Measurements from ENCODE around the gene SPATA18. TPM values are rescaled to one million over a fixed set of nuclear protein-coding genes. Genes with fewer than 3 reads are reported as not detected.

SPATA18 gene
- total and polyA plus RNA-seq, 2 of the 13 experiments (the other 11 are each of a cell fraction or from before 2014, with no cell fraction given), result 5.7 to 13.2 TPM

- TF ChIP-seq, protein P1, sequence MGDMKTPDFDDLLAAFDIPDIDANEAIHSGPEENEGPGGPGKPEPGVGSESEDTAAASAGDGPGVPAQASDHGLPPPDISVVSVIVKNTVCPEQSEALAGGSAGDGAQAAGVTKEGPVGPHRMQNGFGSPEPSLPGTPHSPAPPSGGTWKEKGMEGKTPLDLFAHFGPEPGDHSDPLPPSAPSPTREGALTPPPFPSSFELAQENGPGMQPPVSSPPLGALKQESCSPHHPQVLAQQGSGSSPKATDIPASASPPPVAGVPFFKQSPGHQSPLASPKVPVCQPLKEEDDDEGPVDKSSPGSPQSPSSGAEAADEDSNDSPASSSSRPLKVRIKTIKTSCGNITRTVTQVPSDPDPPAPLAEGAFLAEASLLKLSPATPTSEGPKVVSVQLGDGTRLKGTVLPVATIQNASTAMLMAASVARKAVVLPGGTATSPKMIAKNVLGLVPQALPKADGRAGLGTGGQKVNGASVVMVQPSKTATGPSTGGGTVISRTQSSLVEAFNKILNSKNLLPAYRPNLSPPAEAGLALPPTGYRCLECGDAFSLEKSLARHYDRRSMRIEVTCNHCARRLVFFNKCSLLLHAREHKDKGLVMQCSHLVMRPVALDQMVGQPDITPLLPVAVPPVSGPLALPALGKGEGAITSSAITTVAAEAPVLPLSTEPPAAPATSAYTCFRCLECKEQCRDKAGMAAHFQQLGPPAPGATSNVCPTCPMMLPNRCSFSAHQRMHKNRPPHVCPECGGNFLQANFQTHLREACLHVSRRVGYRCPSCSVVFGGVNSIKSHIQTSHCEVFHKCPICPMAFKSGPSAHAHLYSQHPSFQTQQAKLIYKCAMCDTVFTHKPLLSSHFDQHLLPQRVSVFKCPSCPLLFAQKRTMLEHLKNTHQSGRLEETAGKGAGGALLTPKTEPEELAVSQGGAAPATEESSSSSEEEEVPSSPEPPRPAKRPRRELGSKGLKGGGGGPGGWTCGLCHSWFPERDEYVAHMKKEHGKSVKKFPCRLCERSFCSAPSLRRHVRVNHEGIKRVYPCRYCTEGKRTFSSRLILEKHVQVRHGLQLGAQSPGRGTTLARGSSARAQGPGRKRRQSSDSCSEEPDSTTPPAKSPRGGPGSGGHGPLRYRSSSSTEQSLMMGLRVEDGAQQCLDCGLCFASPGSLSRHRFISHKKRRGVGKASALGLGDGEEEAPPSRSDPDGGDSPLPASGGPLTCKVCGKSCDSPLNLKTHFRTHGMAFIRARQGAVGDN (CRISPR knock-in tag; IDR thresholded peaks at IDR 0.05), result no peak
- TF ChIP-seq, protein P2, sequence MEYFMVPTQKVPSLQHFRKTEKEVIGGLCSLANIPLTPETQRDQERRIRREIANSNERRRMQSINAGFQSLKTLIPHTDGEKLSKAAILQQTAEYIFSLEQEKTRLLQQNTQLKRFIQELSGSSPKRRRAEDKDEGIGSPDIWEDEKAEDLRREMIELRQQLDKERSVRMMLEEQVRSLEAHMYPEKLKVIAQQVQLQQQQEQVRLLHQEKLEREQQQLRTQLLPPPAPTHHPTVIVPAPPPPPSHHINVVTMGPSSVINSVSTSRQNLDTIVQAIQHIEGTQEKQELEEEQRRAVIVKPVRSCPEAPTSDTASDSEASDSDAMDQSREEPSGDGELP (IDR thresholded peaks at IDR 0.05; ENCODE audit: borderline replicate concordance, low read depth), result no peak
- TF ChIP-seq ZNF556 (CRISPR knock-in tag; IDR thresholded peaks at IDR 0.05; ENCODE audit: borderline replicate concordance), result no peak
Measured at GRCh38 chr4:52126226-52126625, 75.1 kb downstream of the SPATA18 start (continued).

- Histone ChIP-seq H3K27ac (ENCODE audit: extremely low read length, insufficient read depth, low read length) (no peak overlapping the region), H3K79me2 (ENCODE audit: insufficient read depth, low read length) (no peaks in the 10 kb centered on the region), H3K9ac (ENCODE audit: insufficient read depth, low read depth, low read length) (no peak overlapping the region), H3K36me3 (replicated peaks in 1 of 2; ENCODE audit: control insufficient read depth in 1 of 2, insufficient read depth in 2 of 2, low read length in 2 of 2) (no peaks in the 10 kb centered on the region), H3K27me3 (ENCODE audit: control insufficient read depth in 1 of 2, insufficient read depth in 2 of 2, low read length in 2 of 2) (no peaks in the 10 kb centered on the region), H2AFZ (ENCODE audit: low read length) (no peak overlapping the region), H3K9me3 (ENCODE audit: low read length) (no peaks in the 10 kb centered on the region), H4K20me1 (ENCODE audit: insufficient read depth, low read length) (no peaks in the 10 kb centered on the region), H3K4me2 (ENCODE audit: low read depth, low read length) (no peak overlapping the region), H3K4me1 (ENCODE audit: insufficient read depth, low read length) (no peaks in the 10 kb centered on the region), H3K4me3 (replicated peaks in 1 of 3; ENCODE audit: insufficient read depth in 1 of 3, low read depth in 2 of 3, low read length in 3 of 3) (no peak overlapping the region)
- intact Hi-C loops (cut with micrococcal nuclease; ENCODE audit: unreplicated experiment) (no loop called here), in situ Hi-C loops (cut with HindIII; ENCODE audit: extremely low pct_ligation_motif_present, low pct_unique_long_range_greater_than_20kb) (no loop called here)
- POLR2A ChIA-PET, result no interaction called here
- WGBS (ENCODE audit: low lambda C conversion rate), result 4% methylated on average over 5 of the region's 5 CpGs
- BruUV-seq (replicated peaks), result no TSS peak
- ATAC-seq, result no peak
- no peak for DNase-seq (ENCODE audit: low spot score)
- CTCF ChIA-PET (ENCODE audit: low intra/inter-chr PET ratio, low total read pairs), result no interaction called here
- FAIRE-seq, result no peak
- TF ChIP-seq ZNF770 (CRISPR knock-in tag; IDR thresholded peaks at IDR 0.05) (no peak), ZNF251 (CRISPR knock-in tag; IDR thresholded peaks at IDR 0.05) (no peak), POGK (CRISPR knock-in tag; conservative IDR thresholded peaks at IDR 0.05) (no peak), MIXL1 (CRISPR knock-in tag; IDR thresholded peaks at IDR 0.05) (no peak), ATF4 (CRISPR knock-in tag; IDR thresholded peaks at IDR 0.05) (no peak), ZNF468 (CRISPR knock-in tag; IDR thresholded peaks at IDR 0.05) (no peak), SIX1 (CRISPR knock-in tag; IDR thresholded peaks at IDR 0.05; ENCODE audit: borderline replicate concordance) (no peak), ZNF530 (CRISPR knock-in tag; IDR thresholded peaks at IDR 0.05; ENCODE audit: low read depth) (no peak), YEATS4 (CRISPR knock-in tag; IDR thresholded peaks at IDR 0.05; ENCODE audit: borderline replicate concordance) (no peak), ZNF768 (CRISPR knock-in tag; IDR thresholded peaks at IDR 0.05) (no peak), ZSCAN30 (CRISPR knock-in tag; IDR thresholded peaks at IDR 0.05) (no peak)
Measured at GRCh38 chr4:52126966-52127365, 75.9 kb downstream of the SPATA18 start.

Measured in HepG2 (cell line).